DND-41 (cell line): ENCODE data around the gene SOX30.

Experiments used
- ATAC-seq: fragments of 200-7000 bp; cut with Tn5 transposase; 3 replicates; pipeline ENCODE4 v1.9.1; 2021; ENCODE audit warnings: low read depth; ENCODE audit not compliant: insufficient read depth
- DNase-seq: peaks from one replicate; pipeline ENCODE4 v3.0.0-alpha.2; 2020
- H2AFZ ChIP-seq: 2 replicates; pipeline ENCODE4 v1.6.0; 2012; ENCODE audit warnings: low read depth, low read length
- H3K27ac ChIP-seq: 2 replicates; pipeline ENCODE4 v1.5.1; 2012; ENCODE audit warnings: low read length, inconsistent platforms
- H3K27me3 ChIP-seq: fragments of 200-600 bp; sonication (generic); 2 replicates; pipeline ENCODE4 v1.6.0; 2012; ENCODE audit warnings: low read length, mild to moderate bottlenecking, inconsistent platforms; ENCODE audit not compliant: insufficient read depth, poor library complexity
- H3K36me3 ChIP-seq: 2 replicates; pipeline ENCODE4 v1.5.1; 2012; ENCODE audit warnings: low read length, inconsistent platforms; ENCODE audit not compliant: insufficient read depth
- H3K4me1 ChIP-seq: 2 replicates; pipeline ENCODE4 v1.5.1; 2012; ENCODE audit warnings: mild to moderate bottlenecking, low read length; ENCODE audit not compliant: insufficient read depth
- H3K4me2 ChIP-seq: 2 replicates; pipeline ENCODE4 v1.6.0; 2012; ENCODE audit warnings: mild to moderate bottlenecking, moderate library complexity, low read length, inconsistent platforms; ENCODE audit not compliant: insufficient read depth
- H3K4me3 ChIP-seq, 2 experiments: fragments of 200-600 bp in 1 of 2; shearing (Covaris generic) in 1 of 2; 2 replicates each; pipeline ENCODE4 v1.5.1; 2012 to 2016; ENCODE audit warnings: inconsistent platforms in 2 of 2, low read length in 2 of 2, mild to moderate bottlenecking in 2 of 2, low read depth in 1 of 2, moderate library complexity in 1 of 2
- H3K79me2 ChIP-seq: 2 replicates; pipeline ENCODE4 v1.6.0; 2012; ENCODE audit warnings: low read length, inconsistent platforms; ENCODE audit not compliant: insufficient read depth
- H3K9ac ChIP-seq: 2 replicates; pipeline ENCODE4 v1.6.0; 2012; ENCODE audit warnings: low read depth, mild to moderate bottlenecking, inconsistent platforms, low read length, moderate library complexity
- H3K9me3 ChIP-seq: 2 replicates; pipeline ENCODE4 v1.5.1; 2012; ENCODE audit warnings: low read length, moderate library complexity, mild to moderate bottlenecking, inconsistent platforms; ENCODE audit not compliant: insufficient read depth, severe bottlenecking
- H4K20me1 ChIP-seq: 2 replicates; pipeline ENCODE4 v1.6.0; 2012; ENCODE audit warnings: low read length; ENCODE audit not compliant: insufficient read depth
- EZH2 ChIP-seq: IDR thresholded peaks from 3 replicates; pipeline ENCODE4 v1.6.1; 2012; ENCODE audit warnings: borderline replicate concordance, low read depth, mild to moderate bottlenecking, moderate library complexity, low read length, inconsistent platforms; ENCODE audit not compliant: severe bottlenecking
- TF ChIP-seq, protein P1 (sequence below): IDR thresholded peaks from 2 replicates; pipeline ENCODE4 v1.5.1; 2012; ENCODE audit warnings: borderline replicate concordance, low read length, moderate library complexity, mild to moderate bottlenecking; ENCODE audit not compliant: poor library complexity, severe bottlenecking; ENCODE audit errors: extremely low read depth

Gene SOX30

DNA sequence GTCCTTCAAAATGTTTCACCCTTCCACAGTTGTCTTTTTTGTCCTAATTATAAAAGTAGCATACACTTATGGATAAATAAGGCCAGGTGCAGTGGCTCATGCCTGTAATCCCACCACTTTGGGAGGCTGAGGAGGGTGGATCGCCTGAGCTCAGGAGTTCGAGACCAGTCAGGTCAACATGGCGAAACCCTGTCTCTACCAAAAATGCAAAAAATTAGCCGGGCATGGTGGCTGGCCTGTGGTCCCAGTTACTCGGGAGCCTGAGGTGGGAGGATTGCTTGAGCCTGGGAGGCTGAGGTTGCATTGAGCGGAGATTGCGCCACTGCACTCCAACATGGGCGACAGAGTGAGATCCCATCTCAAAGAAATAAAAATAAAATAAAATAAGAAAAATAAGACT lies 20.7 kb upstream of the SOX30 start:
- H3K4me1 ChIP-seq, result no peaks in the 10 kb centered on the region
- H3K4me3 ChIP-seq, result no peak overlapping the region

DNA sequence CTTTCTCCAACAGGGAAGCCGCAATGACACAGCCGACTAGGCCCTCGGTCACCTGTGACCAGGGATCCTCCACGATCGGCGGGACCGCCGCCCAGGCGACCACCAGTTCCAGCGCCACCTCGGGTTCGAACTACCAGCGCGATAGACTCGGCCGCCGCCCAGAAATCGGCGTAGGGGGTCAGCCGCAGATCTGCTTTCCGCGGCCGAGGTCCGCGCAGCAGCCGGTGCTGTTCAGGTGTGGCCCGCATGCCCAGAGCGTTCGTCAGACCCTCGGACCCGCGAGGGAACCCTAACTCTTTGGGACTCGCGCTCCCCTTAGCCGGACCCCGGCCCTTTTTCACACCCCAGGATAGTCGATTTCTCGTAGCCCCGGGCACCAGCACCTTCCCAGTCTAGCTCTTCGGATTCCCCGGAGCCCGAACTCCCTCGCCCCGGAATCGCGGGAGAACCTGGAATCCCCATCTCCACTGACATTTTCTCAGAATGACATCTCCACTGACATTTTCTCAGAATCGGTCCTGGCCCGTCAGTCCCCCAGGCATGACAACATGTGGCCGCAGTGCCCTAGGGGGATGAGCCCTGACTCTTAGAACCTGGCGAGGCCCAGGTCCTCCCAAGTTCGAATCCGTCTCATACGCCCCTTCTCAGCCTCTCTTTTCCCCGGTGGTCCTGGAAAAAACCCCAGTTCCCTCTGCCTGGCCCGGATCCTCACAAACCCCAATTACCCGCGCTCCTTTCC lies 19.5 kb upstream of the SOX30 start:
- no peak for ATAC-seq
- TF ChIP-seq, protein P1, sequence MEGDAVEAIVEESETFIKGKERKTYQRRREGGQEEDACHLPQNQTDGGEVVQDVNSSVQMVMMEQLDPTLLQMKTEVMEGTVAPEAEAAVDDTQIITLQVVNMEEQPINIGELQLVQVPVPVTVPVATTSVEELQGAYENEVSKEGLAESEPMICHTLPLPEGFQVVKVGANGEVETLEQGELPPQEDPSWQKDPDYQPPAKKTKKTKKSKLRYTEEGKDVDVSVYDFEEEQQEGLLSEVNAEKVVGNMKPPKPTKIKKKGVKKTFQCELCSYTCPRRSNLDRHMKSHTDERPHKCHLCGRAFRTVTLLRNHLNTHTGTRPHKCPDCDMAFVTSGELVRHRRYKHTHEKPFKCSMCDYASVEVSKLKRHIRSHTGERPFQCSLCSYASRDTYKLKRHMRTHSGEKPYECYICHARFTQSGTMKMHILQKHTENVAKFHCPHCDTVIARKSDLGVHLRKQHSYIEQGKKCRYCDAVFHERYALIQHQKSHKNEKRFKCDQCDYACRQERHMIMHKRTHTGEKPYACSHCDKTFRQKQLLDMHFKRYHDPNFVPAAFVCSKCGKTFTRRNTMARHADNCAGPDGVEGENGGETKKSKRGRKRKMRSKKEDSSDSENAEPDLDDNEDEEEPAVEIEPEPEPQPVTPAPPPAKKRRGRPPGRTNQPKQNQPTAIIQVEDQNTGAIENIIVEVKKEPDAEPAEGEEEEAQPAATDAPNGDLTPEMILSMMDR, result no peak
- Histone ChIP-seq H3K27me3 (no peaks in the 10 kb centered on the region), H3K9me3 (peaks cover 11% of the 10 kb centered on the region), H4K20me1 (no peaks in the 10 kb centered on the region), H3K4me2 (no peak overlapping the region), H2AFZ (no peak overlapping the region), H3K9ac (no peak overlapping the region), H3K4me1 (no peaks in the 10 kb centered on the region), H3K27ac (no peak overlapping the region), H3K4me3 (no peak overlapping the region), H3K79me2 (no peaks in the 10 kb centered on the region), H3K36me3 (no peaks in the 10 kb centered on the region)
- no peak for DNase-seq

More for the DNA sequence above, 20.7 kb upstream of the SOX30 start:
- TF ChIP-seq EZH2, result no peak
- TF ChIP-seq, protein P1, result no peak
- H3K27ac ChIP-seq, result no peak overlapping the region
- peaks cover 11% of the 10 kb centered on the region for H3K9me3 ChIP-seq
- no peak overlapping the region for H2AFZ ChIP-seq
- H3K27me3 ChIP-seq, result no peaks in the 10 kb centered on the region
- no peaks in the 10 kb centered on the region for H3K36me3 ChIP-seq
- no peaks in the 10 kb centered on the region for H4K20me1 ChIP-seq
- H3K9ac ChIP-seq, result no peak overlapping the region
- H3K79me2 ChIP-seq, result no peaks in the 10 kb centered on the region
- ATAC-seq, result no peak
- no peak overlapping the region for H3K4me2 ChIP-seq
- no peak for DNase-seq

DNA sequence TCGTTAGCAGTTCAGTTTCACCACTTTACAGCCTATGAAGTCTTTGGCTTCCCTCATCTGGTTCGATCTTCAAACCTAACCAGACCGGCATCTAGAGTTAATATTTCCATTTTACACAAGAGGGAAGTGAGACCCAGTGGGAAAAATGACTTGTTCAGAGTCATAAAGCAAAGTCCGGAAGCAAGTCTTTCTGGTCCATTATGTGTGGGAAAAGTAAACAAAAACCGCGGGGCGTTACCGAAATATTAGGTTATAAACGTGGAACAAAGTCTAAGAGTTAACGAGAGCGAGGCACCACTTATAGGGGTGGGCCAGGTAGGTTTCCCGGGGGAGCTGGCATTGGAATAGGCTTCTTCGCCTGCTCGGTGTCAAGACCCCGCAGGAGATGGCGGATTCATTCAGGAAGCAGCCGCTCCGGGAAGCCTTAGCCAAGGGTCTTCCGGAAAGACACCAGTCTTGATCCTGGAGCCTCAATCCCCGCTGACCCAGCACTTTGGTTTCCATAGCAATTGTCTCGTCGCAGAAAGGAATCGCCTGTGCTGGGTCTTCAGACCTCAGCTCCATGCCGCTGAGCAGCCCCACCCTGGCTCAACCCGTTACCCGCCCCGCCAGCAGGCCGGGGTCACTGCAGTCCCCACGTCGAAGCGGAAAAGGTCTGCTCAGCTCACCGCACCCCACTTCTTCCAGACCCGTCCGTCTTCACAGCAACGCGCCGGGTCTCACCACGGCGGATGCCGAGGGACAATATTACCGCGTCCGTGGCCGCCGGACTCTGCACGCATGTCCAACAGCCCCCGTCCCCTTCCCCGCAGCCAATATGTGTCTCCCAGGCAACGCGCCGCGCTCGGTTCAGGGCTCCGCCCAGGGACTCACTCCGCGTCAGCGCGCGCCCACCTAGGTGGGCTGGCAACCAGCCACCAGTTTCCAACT lies 18.7 kb upstream of the SOX30 start, which contains the start of gene C5orf52:
Gene C5orf52 (plus strand): TSS at position 872 of the 930 bp plus-strand sequence. CDS start 82 bp downstream, outside the sequence.
- no peak within 1 kb of the TSS for H3K27ac ChIP-seq
- no peaks in the 10 kb centered on the region for H3K4me1 ChIP-seq
- H3K4me2 ChIP-seq, result no peak within 1 kb of the TSS
- H4K20me1 ChIP-seq, result no peaks in the 10 kb centered on the region
- no peaks in the 10 kb centered on the region for H3K79me2 ChIP-seq
- no peak for DNase-seq
- H2AFZ ChIP-seq, result no peak within 1 kb of the TSS
- TF ChIP-seq, protein P1, result no peak
- TF ChIP-seq EZH2, result no peak
- H3K9me3 ChIP-seq, result peaks cover 11% of the 10 kb centered on the region
- no peak within 1 kb of the TSS for H3K9ac ChIP-seq
- no peaks in the 10 kb centered on the region for H3K27me3 ChIP-seq
- H3K4me3 ChIP-seq, result no peak within 1 kb of the TSS
- no peak for ATAC-seq
- no peaks in the 10 kb centered on the region for H3K36me3 ChIP-seq
